Stimulated activated CD4-positive, alpha-beta T cell treated with anti-CD3 and anti-CD28 coated beads, Interleukin-2, amount 100 ng/mL, for 48 hours (primary cell): ENCODE results near the gene PPP1R7.
A peak's percentile ranks its signal among the peaks of the same experiment; 100 is the strongest.
"Not testable (repeated sequence)": the region's sequence is repeated elsewhere in the genome, so short reads cannot be mapped to it uniquely, and the experiment has no call there.

Experiments used
- DNase-seq, 2 donors: peaks; one replicate each; pipeline ENCODE4 v3.0.0-alpha.2; 2020

The PPP1R7 gene

GRCh38 chr2:241177526-241178334 is 27.5 kb downstream of the PPP1R7 start:
- DNase-seq, result no peak

DNA sequence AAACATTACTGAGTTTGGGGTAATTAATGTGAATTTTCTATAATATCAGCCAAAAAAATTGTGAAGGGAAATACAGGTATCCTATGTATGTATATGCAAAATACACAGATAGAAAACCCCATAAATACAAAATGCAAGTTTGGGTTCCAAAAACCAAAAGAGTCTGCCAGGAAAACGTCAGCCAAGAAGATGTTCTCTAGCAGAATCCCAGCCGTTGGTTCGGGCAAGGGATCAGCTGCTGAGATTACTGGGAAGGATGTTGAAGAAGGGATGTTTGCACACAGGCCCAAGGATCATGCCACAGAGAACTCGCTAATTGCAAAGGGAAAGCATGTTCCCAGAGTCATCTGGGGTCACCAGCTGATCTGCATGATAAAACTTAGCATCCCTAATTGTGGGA is 28.7 kb downstream of the PPP1R7 start:
- DNase-seq, result no peak

DNA sequence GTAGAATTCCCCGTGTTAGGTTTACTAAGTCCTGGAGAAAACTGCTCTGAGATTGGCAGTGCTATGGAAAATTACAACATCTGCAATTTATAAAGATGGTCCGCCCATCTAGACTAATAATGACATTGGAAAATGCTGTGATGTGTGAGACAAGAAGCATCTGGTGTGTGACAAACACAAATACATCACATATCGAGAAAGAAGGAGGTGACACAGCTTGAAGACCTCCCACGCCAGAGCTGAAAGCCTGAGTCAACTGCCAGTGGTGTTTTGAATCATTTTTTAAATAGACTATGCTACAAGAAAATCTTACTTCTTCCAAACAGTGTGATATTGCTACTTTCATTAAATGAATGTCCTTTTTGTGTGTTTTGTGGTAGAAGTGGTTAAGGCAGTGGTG is 29.6 kb downstream of the PPP1R7 start:
- DNase-seq, result peak; percentile 12 to 21

DNA sequence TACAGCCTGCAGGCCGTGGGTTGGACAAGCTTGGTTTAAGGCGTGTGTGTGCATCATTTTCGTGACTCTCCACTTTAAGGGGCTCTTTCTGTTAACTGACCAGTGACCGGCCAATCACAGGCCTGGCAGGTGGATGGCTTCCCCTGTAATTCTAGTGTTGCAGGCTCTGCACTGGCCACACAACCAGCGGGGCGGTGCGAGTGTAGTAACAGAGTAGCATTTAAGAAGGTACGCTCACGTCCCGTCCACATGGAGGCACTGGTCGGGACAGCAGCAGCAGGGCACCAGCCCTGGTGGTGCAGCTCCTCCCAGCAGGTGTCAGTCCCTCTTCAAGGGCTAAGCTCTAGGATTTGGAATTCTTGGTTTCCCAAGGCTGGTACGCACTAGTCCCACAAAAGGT is 30.2 kb downstream of the PPP1R7 start:
- no peak for DNase-seq

GRCh38 chr2:241182126-241182525 is 31.9 kb downstream of the PPP1R7 start:
- no peak for DNase-seq

- no peak for DNase-seq
Observed at GRCh38 chr2:241182531-241183133, 32.4 kb downstream of the PPP1R7 start.

DNA sequence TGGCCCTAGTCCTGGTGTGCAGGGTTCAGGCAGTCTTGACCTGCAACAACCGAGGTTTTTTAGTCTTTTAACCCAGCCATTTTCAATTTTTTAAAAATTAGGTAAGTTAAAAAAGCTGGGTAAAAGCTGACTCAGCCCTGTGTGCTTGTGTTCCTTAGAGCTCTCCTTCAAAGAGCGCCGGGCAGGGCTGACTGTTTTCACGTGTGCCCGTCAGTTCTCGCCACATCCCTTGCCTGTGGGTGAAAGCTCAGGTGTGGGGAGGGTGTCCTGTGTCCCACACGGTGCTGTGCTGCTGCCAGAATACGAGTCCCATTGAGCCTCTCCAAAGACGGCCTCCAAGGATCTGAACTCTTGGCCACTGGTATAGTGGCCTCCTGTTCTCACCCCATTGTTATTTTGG is 33.0 kb downstream of the PPP1R7 start:
- DNase-seq, result no peak

- DNase-seq, result no peak
Observed at GRCh38 chr2:241184901-241185300, 34.6 kb downstream of the PPP1R7 start.

DNA sequence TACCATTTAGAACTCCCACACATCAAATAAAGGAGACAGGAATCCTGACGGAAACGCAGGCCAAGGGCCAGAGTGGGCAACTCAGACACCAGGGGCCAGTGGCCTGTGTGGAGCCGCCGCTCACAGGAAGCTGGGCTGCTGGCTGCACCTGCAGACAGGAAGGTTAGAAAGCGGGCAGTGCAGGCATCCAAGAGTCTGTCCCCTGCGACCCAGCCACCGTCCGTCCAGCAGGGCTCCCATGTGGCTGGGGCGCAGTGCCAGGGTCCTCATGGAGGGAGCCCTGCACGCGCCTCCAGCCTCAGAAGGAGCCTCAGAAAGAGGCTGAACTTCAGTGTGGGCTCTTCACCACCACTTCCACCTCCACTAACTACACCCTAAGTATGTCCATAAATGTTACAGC is 35.7 kb downstream of the PPP1R7 start:
- DNase-seq, result no peak

- no peak for DNase-seq
Observed at GRCh38 chr2:241187101-241187917, 37.0 kb downstream of the PPP1R7 start.

DNA sequence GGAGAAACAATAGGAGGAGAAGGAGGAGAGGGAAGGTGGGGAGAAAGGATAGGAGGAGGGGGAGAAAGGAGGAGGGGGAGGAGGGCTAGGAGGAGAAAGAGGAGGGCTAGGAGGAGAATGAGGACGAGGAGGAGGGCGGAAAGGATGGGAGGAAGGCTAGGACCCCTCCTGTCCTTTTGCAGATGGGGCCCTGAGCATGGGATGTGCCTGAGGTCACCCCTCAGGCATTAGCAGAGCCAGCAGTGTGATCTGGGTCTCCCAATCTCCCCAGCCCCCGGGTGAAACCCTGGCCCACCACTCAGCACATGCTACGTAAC is 37.6 kb downstream of the PPP1R7 start:
- DNase-seq, result no peak

DNA sequence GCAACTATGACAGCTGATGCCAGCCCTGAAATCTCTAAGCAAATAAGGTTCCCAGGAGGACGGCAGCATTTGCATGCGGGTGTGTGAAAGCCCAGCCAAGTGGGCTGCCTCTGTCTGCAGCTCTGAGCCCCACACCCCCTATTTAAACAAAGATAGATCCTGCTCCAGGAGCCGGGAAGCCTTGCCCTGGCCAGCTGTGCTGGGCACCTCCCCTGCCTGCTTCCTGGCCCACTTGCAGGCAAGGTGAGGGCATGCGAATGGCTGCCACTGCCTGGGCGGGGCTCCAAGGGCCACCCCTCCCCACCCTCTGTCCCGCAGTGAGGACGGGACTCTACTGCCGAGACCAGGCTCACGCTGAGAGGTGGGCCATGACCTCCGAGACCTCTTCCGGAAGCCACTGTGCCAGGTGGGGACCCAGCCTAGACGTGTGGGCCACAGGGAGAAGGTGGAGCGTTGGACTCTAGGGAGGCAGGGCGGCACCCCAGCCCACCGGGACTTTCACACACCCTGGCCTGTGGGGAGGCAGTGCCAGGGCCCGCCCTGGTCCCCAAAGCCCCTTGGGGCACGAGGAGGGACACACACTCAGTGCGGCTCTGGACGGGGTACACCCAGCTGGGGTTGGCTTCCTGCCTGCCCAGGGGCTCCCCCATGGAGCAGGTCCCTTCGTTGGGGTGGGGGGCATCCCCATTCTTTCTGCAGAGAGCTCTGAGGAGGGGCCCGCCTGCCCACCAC is 38.3 kb downstream of the PPP1R7 start, which contains the start of gene ANO7:
Gene ANO7, plus strand, starts transcription at position 317 of the 732 bp plus-strand sequence. CDS start 1,387 bp downstream, outside the sequence.
- no peak for DNase-seq

DNA sequence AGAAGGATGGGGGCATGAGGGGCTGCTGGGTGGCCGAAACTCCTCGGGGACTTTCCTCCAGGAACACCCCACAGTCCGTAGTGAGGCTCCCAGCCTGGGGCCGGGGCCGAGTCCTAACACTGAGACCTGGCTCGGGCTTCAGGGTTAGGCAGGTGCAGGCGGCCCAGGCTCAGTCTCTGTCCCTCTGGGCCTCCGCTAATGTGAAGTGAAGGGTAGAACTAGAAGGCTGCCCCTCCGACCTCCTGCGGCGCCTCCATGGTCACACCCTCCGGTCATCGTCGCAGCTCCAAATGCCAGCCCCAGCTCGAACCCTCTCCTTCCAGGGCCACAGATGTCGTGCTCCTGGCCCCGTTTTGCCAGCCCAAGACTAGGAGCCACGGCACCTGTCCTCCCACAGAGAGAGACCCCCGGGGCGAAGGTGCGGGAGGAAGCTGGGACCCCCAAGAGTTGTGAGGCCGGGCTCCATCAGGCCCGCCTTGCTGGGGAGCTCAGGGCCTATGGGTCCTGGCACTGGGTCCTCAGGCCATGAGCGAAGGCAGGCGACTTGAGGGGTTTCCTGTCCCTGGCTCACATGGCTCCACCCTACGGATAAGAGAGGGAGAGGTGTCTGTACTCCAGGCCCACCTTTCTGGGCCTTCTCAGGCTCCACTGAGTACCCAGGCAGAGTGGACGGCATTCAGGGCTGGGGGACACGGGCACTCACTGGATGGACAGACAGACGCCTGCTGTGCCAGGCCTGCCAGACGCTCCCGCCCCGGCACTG is 39.0 kb downstream of the PPP1R7 start:
- no peak for DNase-seq

DNA sequence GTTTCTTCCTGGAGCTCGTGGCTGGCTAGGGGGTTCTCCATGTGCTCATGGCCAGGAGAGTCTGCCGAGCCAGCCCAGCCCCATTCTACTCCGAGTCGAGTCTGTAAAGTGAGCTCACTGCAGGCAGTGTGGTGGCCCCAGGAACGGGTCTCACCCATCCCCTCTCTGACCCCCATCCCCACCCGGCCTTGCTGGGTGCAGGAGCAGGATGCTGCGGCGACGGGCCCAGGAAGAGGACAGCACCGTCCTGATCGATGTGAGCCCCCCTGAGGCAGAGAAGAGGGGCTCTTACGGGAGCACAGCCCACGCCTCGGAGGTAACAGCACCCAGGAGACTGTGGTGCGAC is 39.6 kb downstream of the PPP1R7 start:
- no peak for DNase-seq

- DNase-seq, result no peak
Observed at GRCh38 chr2:241190291-241190981, 40.2 kb downstream of the PPP1R7 start.

GRCh38 chr2:241191081-241191480 is 40.8 kb downstream of the PPP1R7 start:
- no peak for DNase-seq

- no peak for DNase-seq
Observed at GRCh38 chr2:241193271-241193670, 43.0 kb downstream of the PPP1R7 start.

DNA sequence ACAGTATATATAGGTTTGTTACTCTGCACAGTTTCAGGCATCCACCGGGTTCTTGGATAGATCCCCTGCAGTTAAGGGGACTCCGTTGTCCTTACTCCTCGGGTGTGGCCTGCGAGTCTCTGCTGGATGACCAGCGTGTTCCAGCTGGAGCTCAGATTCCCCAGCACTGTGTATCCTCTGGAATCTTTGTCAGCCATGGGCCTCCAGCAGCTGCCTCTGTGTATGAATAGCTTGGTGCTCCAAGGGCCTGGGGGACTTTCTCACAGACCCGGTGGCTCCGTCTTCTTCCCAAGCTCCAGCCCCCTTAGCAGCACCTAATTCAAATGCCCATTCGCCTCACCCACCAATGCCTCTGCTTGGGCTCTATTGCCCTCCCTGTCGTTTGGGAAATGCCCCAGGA is 44.5 kb downstream of the PPP1R7 start:
- DNase-seq, result no peak

- no peak for DNase-seq
Observed at GRCh38 chr2:241195506-241196130, 45.4 kb downstream of the PPP1R7 start.

- DNase-seq, result not testable (repeated sequence)
Observed at GRCh38 chr2:241197246-241197645, 47.0 kb downstream of the PPP1R7 start.

- DNase-seq, result no peak
Observed at GRCh38 chr2:241197947-241198346, 47.7 kb downstream of the PPP1R7 start.
